Nephron progenitor cell (in vitro differentiated cells): ENCODE data around the gene PID1.

Experiments
- DNase-seq: peaks from one replicate; pipeline ENCODE4 v3.0.0; 2021
- H3K27ac Mint-ChIP-seq: 2 replicates; pipeline ENCODE4 v1.8.0; 2021; ENCODE audit warnings: mild to moderate bottlenecking, moderate library complexity, mixed read lengths
- H3K27me3 Mint-ChIP-seq: 2 replicates; pipeline ENCODE4 v1.8.0; 2021; ENCODE audit warnings: mild to moderate bottlenecking, low read depth, mixed read lengths; ENCODE audit not compliant: poor library complexity
- H3K36me3 Mint-ChIP-seq: 2 replicates; pipeline ENCODE4 v1.8.0; 2021; ENCODE audit warnings: low read depth, mixed read lengths
- H3K4me1 Mint-ChIP-seq: 2 replicates; pipeline ENCODE4 v1.8.0; 2021; ENCODE audit warnings: mixed read lengths
- H3K4me3 Mint-ChIP-seq: 2 replicates; pipeline ENCODE4 v1.8.0; 2021; ENCODE audit warnings: mild to moderate bottlenecking, moderate library complexity, mixed read lengths
- H3K9me3 Mint-ChIP-seq: 2 replicates; pipeline ENCODE4 v1.8.0; 2021; ENCODE audit warnings: mild to moderate bottlenecking, moderate library complexity, mixed read lengths
- TF ChIP-seq, protein P1 (sequence below): fragments of 200-600 bp; sonication (generic); IDR thresholded peaks from 2 replicates; pipeline ENCODE4 v1.5.0; 2021; ENCODE audit warnings: antibody characterized with exemption

PID1 gene

DNA sequence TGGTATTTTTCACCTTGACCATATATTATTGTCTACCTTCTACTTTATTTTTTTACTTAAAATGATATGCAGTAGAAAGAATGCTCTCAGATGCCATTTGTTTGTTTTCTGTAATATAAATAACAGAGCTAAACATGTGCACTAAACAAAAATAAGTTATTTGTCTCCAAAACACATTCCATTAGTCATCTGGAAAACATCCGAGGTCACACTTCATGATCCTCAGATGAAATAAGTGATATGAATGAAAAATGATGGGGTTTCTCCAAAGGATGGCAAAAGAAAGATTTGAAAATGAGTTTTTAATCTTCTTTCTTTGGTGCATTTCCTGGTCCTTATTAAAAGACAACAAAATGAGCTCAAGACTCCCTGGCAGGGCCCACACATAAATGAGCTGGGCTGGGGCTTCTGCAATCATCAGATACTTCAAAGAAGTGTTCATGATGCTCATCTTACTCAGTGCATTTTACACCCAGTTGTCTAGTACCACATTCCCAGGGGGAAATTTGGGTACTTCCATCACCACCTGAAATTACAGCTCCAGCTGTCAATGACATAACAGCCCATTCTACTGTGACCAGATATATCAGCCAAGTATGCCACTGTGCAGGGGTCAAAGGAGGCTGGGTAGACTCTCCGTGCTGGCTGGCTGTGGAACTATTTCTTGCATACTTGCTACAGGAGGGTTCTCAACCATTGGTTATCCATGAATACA, 283.5 kb downstream of the PID1 start:
- Mint-ChIP-seq H3K4me1 (no peaks in the 10 kb centered on the region), H3K27ac (no peak overlapping the region), H3K9me3 (peaks cover under 1% of the 10 kb centered on the region), H3K27me3 (peaks cover 6% of the 10 kb centered on the region), H3K36me3 (no peaks in the 10 kb centered on the region), H3K4me3 (no peak overlapping the region)
- DNase-seq, result no peak
- TF ChIP-seq, protein P1, sequence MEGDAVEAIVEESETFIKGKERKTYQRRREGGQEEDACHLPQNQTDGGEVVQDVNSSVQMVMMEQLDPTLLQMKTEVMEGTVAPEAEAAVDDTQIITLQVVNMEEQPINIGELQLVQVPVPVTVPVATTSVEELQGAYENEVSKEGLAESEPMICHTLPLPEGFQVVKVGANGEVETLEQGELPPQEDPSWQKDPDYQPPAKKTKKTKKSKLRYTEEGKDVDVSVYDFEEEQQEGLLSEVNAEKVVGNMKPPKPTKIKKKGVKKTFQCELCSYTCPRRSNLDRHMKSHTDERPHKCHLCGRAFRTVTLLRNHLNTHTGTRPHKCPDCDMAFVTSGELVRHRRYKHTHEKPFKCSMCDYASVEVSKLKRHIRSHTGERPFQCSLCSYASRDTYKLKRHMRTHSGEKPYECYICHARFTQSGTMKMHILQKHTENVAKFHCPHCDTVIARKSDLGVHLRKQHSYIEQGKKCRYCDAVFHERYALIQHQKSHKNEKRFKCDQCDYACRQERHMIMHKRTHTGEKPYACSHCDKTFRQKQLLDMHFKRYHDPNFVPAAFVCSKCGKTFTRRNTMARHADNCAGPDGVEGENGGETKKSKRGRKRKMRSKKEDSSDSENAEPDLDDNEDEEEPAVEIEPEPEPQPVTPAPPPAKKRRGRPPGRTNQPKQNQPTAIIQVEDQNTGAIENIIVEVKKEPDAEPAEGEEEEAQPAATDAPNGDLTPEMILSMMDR, result no peak

DNA sequence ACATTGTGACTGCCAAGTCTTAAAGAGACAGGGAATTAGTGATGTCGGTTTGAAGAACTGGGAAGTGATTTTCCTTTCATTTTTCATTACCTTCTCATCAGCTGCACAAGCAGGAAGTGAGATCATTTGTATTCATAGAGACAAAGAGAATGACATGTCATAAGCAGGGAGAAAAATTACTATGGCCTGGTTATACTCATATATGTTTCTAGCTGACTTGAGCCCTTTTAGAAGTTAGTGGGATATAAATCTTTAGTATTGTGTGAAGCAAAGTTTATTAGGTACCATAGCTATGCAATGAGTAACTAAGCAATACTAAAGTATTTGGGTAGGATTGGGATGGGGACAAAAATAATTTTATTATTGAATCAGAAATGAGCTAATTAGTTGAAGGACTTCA, 284.1 kb downstream of the PID1 start:
- no peak overlapping the region for H3K27ac Mint-ChIP-seq
- H3K9me3 Mint-ChIP-seq, result peaks cover 4% of the 10 kb centered on the region
- H3K27me3 Mint-ChIP-seq, result peaks cover 6% of the 10 kb centered on the region
- no peak for DNase-seq
- no peaks in the 10 kb centered on the region for H3K36me3 Mint-ChIP-seq
- TF ChIP-seq, protein P1, result no peak
- no peaks in the 10 kb centered on the region for H3K4me1 Mint-ChIP-seq
- no peak overlapping the region for H3K4me3 Mint-ChIP-seq

DNA sequence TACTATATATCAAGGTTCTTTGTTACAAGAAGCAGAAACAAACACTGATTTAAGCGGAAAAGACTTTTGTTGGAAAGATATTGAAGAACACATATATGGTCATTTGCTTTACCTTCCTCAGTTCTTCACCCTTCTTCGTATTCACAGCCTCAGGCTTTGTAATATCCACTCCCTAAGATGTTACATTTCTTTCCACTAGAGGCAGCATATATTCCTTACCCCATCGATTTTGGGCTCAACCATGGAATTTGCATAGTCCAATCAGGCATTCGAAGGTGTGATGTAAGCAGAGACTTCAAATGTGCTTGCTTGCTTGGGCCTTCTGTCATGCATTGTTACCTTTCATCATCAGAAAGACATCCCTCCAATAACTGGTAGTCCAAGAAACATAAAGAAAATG, 287.4 kb downstream of the PID1 start:
- Mint-ChIP-seq H3K4me3 (no peak overlapping the region), H3K27me3 (no peaks in the 10 kb centered on the region), H3K4me1 (no peaks in the 10 kb centered on the region), H3K36me3 (no peaks in the 10 kb centered on the region), H3K27ac (no peak overlapping the region), H3K9me3 (peaks cover 30% of the 10 kb centered on the region)
- DNase-seq, result no peak
- TF ChIP-seq, protein P1, result no peak

DNA sequence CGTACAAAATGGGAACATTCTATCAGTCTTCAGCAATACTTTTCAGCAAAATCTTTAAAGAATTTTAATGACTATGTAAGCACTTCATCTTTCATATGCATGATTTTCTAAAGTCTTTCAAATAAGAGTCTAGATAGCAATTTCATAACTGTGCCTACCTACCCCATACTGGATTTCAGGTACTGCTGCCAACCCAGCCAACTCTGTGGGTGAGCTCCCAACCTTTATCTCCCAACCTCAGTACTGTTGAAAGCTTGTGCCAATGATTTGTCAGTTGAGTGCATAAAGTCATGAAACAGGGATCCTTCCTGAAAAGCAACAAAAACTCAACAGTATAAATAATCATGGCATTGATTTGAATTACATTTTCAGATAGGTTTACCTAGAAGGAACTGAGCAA, 296.9 kb downstream of the PID1 start:
- H3K9me3 Mint-ChIP-seq, result peaks cover 5% of the 10 kb centered on the region
- H3K4me1 Mint-ChIP-seq, result no peaks in the 10 kb centered on the region
- peaks cover 8% of the 10 kb centered on the region for H3K27me3 Mint-ChIP-seq
- TF ChIP-seq, protein P1, result no peak
- no peaks in the 10 kb centered on the region for H3K36me3 Mint-ChIP-seq
- no peak overlapping the region for H3K27ac Mint-ChIP-seq
- no peak for DNase-seq
- H3K4me3 Mint-ChIP-seq, result no peak overlapping the region
